ENCODE data around the gene LMF2.

GRCh38 chr22:50479721-50480120, 27.8 kb downstream of the LMF2 start:
- TF ChIP-seq CTCF (IDR thresholded peaks at IDR 0.05) (no peak), REST (IDR thresholded peaks at IDR 0.05; ENCODE audit: low read depth, low read length) (no peak), USF2 (IDR thresholded peaks at IDR 0.05; ENCODE audit: borderline replicate concordance, low read depth, low read length) (no peak), EZH2phosphoT487 (IDR thresholded peaks at IDR 0.05; ENCODE audit: borderline replicate concordance, low read depth) (no peak), MEF2A (IDR thresholded peaks at IDR 0.05; ENCODE audit: borderline replicate concordance, low read depth) (no peak)
